HCT116 (cell line): ENCODE measurements around the gene SBK2. TPM values are rescaled to one million over a fixed set of nuclear protein-coding genes. Genes with fewer than 3 reads are reported as not detected.

ENCODE experiments used
- ATAC-seq: fragments of 200-7000 bp; cut with Tn5 transposase; 2 replicates; pipeline ENCODE4 v1.9.1; 2020; ENCODE audit warnings: mild to moderate bottlenecking, moderate library complexity
- BruUV-seq: library from RNA; stranded (reverse); fragments of 400-500 nt; replicated peaks from 2 replicates; lab custom pipeline; 2021; lab: Mats Ljungman, UMichigan
- CTCF ChIA-PET: fragments of 300-600 bp; sonication (Branson Sonifier 250); formaldehyde crosslinking; loops from one replicate; lab custom pipeline; 2021; ENCODE audit warnings: antibody characterized with exemption; lab: Charles Lee
- POLR2A ChIA-PET: fragments of 300-600, 350-600 bp; sonication (Branson Sonifier 250); formaldehyde crosslinking; loops from one replicate; lab custom pipeline; 2021; ENCODE audit warnings: antibody characterized with exemption; lab: Charles Lee
- RAD21 ChIA-PET, 2 experiments: fragments of 300-600 bp; sonication (Branson Sonifier 250); formaldehyde crosslinking; loops; one replicate each; lab custom pipeline; 2023; ENCODE audit warnings: low total read pairs in 2 of 2; ENCODE audit not compliant: uncharacterized antibody in 2 of 2, unreplicated experiment in 2 of 2, low non-redundant PET in 1 of 2; lab: Charles Lee
- DNase-seq: peaks from one replicate; pipeline ENCODE4 v3.0.0-alpha.2; 2010; ENCODE audit warnings: low read depth, low spot score
- H2AFZ ChIP-seq: fragments of 200-600 bp; shearing (Covaris generic), sonication (generic); 2 replicates; pipeline ENCODE4 v1.6.1; 2017; ENCODE audit warnings: low read depth, mixed run types, mixed read lengths, antibody characterized with exemption, low read length; ENCODE audit not compliant: poor library complexity, severe bottlenecking
- H3K27ac ChIP-seq: 2 replicates; pipeline ENCODE4 v1.5.1; 2012; ENCODE audit warnings: low read depth, low read length
- H3K27me3 ChIP-seq: fragments of 200-600 bp; sonication (generic); 2 replicates; pipeline ENCODE4 v1.6.1; 2016; ENCODE audit warnings: mixed run types, low read length, mixed read lengths; ENCODE audit not compliant: insufficient read depth
- H3K36me3 ChIP-seq, 2 experiments: fragments of 200-500 bp in 1 of 2; fragments of 200-600 bp in 1 of 2; sonication (Bioruptor generic) in 1 of 2; sonication (generic) in 1 of 2; 2 replicates each; pipeline versions ENCODE4 v1.5.1 to v1.6.1; 2014 to 2016; ENCODE audit warnings: low read length in 2 of 2, inconsistent platforms in 1 of 2, mixed read lengths in 1 of 2, mixed run types in 1 of 2; ENCODE audit not compliant: insufficient read depth in 2 of 2, control insufficient read depth in 1 of 2
- H3K4me1 ChIP-seq, 2 experiments: fragments of 200-600 bp in 1 of 2; sonication (generic) in 1 of 2; 2 replicates each; pipeline versions ENCODE4 v1.5.1 to v1.6.1; 2012 to 2017; ENCODE audit warnings: low read length in 2 of 2, inconsistent platforms in 1 of 2, mild to moderate bottlenecking in 1 of 2, mixed read lengths in 1 of 2, mixed run types in 1 of 2, moderate library complexity in 1 of 2; ENCODE audit not compliant: insufficient read depth in 2 of 2, control insufficient read depth in 1 of 2
- H3K4me2 ChIP-seq: fragments of 200-600 bp; sonication (generic); 2 replicates; pipeline ENCODE4 v1.6.1; 2017; ENCODE audit warnings: mixed run types, low read length, mixed read lengths
- H3K4me3 ChIP-seq, 2 experiments: fragments of 200-600 bp in 1 of 2; sonication (generic) in 1 of 2; replicated peaks in 1 of 2; 2 replicates each; pipeline ENCODE4 v1.5.1; 2011 to 2016; ENCODE audit warnings: low read length in 2 of 2, control low read depth in 1 of 2, low read depth in 1 of 2, mild to moderate bottlenecking in 1 of 2, mixed read lengths in 1 of 2, mixed run types in 1 of 2
- H3K79me2 ChIP-seq: fragments of 200-600 bp; sonication (generic); 2 replicates; pipeline ENCODE4 v1.6.1; 2017; ENCODE audit warnings: mild to moderate bottlenecking, mixed run types, low read length, moderate library complexity, mixed read lengths; ENCODE audit not compliant: insufficient read depth
- H3K9ac ChIP-seq: fragments of 200-600 bp; sonication (generic); 2 replicates; pipeline ENCODE4 v1.6.1; 2016; ENCODE audit warnings: low read length, mixed read lengths
- H3K9me2 ChIP-seq: fragments of 200-600 bp; sonication (generic), shearing (Covaris generic); 2 replicates; pipeline ENCODE4 v1.6.1; 2017; ENCODE audit warnings: mixed run types, mild to moderate bottlenecking, moderate library complexity; ENCODE audit not compliant: insufficient read depth
- H3K9me3 ChIP-seq, 2 experiments: fragments of 200-500 bp in 1 of 2; fragments of 200-600 bp in 1 of 2; sonication (Bioruptor generic) in 1 of 2; sonication (generic) in 1 of 2; 2 replicates each; pipeline ENCODE4 v1.6.1; 2014 to 2017; ENCODE audit warnings: low read length in 2 of 2, mixed read lengths in 2 of 2, inconsistent platforms in 1 of 2, low read depth in 1 of 2, mild to moderate bottlenecking in 1 of 2, mixed run types in 1 of 2, moderate library complexity in 1 of 2; ENCODE audit not compliant: control insufficient read depth in 1 of 2, insufficient read depth in 1 of 2
- H4K20me1 ChIP-seq: fragments of 200-600 bp; sonication (generic), shearing (Covaris generic); 2 replicates; pipeline ENCODE4 v1.6.1; 2017; ENCODE audit warnings: mixed run types, mild to moderate bottlenecking, moderate library complexity; ENCODE audit not compliant: insufficient read depth
- CEBPB ChIP-seq: IDR thresholded peaks from 2 replicates; pipeline ENCODE4 v1.6.1; 2012; ENCODE audit warnings: low read depth
- ELF1 ChIP-seq: IDR thresholded peaks from 2 replicates; pipeline ENCODE4 v1.6.1; 2012; ENCODE audit warnings: low read depth, borderline replicate concordance
- FOSL1 ChIP-seq: IDR thresholded peaks from 2 replicates; pipeline ENCODE4 v1.6.1; 2012; ENCODE audit warnings: low read depth
- JUND ChIP-seq: IDR thresholded peaks from 2 replicates; pipeline ENCODE4 v1.6.1; 2012
- POLR2AphosphoS5 ChIP-seq: IDR thresholded peaks from 2 replicates; pipeline ENCODE4 v1.6.1; 2011; ENCODE audit warnings: mild to moderate bottlenecking, low read depth, low read length, moderate library complexity
- REST ChIP-seq: IDR thresholded peaks from 2 replicates; pipeline ENCODE4 v1.6.1; 2012; ENCODE audit warnings: low read depth
- ZFX ChIP-seq: fragments of 450-650 bp; IDR thresholded peaks from 2 replicates; pipeline ENCODE4 v1.6.1; 2017
- intact Hi-C: fragments of 100-400 bp; cut with micrococcal nuclease; formaldehyde crosslinking; loops from 2 replicates; pipeline ENCODE4 v1.10.0; 2022
- total RNA-seq: library from RNA; stranded (reverse); gene quantifications from one replicate; pipeline ENCODE4 v1.2.1, GENCODE V29; 2021; ENCODE audit not compliant: unreplicated experiment

The SBK2 gene
- total RNA-seq, 1 experiment from 2014 or later = 0.30 TPM

- BruUV-seq = no TSS peak
- H3K4me1 ChIP-seq = peaks cover 26 to 51% of the 10 kb centered on the region in 2 experiments
Measured at GRCh38 chr19:55552620-55553019, 15.7 kb upstream of the SBK2 start.

More at GRCh38 chr19:55552620-55553019, 15.7 kb upstream of the SBK2 start:
- no peaks in the 10 kb centered on the region for H3K9me2 ChIP-seq
- ChIA-PET POLR2A (no interaction called here), RAD21 (interaction anchor here (0.6 to 0.7 kb wide), 2 partner anchors 20 to 72 kb away, joined by 3 to 5 read pairs; no protein-coding TSS in a partner anchor), CTCF (interaction anchor here (1.4 kb wide), 1 partner anchor 49 kb away, joined by 4 read pairs; no protein-coding TSS in a partner anchor)
- H3K36me3 ChIP-seq = no peaks in the 10 kb centered on the region
- no peaks in the 10 kb centered on the region for H3K27me3 ChIP-seq
- TF ChIP-seq FOSL1 (no peak), CEBPB (no peak), JUND (no peak), POLR2AphosphoS5 (no peak), ELF1 (no peak), ZFX (no peak), REST (no peak)
- H3K79me2 ChIP-seq = no peaks in the 10 kb centered on the region
- DNase-seq = no peak
- H3K27ac ChIP-seq = no peak overlapping the region
- no peaks in the 10 kb centered on the region for H4K20me1 ChIP-seq
- H3K9me3 ChIP-seq = no peaks in the 10 kb centered on the region
- no peak for ATAC-seq
- peak overlapping the region in 1 of 2 experiments; percentile 18; a peak in 2 of 4 replicates for H3K4me3 ChIP-seq
- peak overlapping the region; percentile 45 for H2AFZ ChIP-seq
- intact Hi-C loops = no loop called here
- H3K4me2 ChIP-seq = peak overlapping the region; percentile 63
- no peak overlapping the region for H3K9ac ChIP-seq
